ENCODE measurements around the gene APELA. TPM values are rescaled to one million over a fixed set of nuclear protein-coding genes. Genes with fewer than 3 reads are reported as not detected.

APELA gene
- total RNA-seq, 1 donor from 2014 or later, result not detected

Other genes with a start within 250 kb of the APELA start
- 0.83 TPM for gene SMIM31, start 123.0 kb upstream of the APELA start, total RNA-seq
- 0.89 TPM for gene TRIM61, start 100.5 kb downstream of the APELA start, total RNA-seq
- not detected for gene TRIM60, start 154.8 kb downstream of the APELA start, total RNA-seq
- gene TRIM75, start 176.7 kb downstream of the APELA start, total RNA-seq, result not detected
- gene TMEM192, start 235.7 kb downstream of the APELA start, total RNA-seq, result 23.3 TPM

Data from lower lobe of right lung (tissue), 1 donor.